SH-SY5Y (cell line): ENCODE data around the gene PCGF5.

ENCODE experiments used
- GATA2 ChIP-seq: IDR thresholded peaks from 2 replicates; pipeline ENCODE4 v1.6.1; 2011; ENCODE audit warnings: mild to moderate bottlenecking, low read depth, low read length
- GATA3 ChIP-seq: IDR thresholded peaks from 2 replicates; pipeline ENCODE4 v1.6.1; 2011; ENCODE audit warnings: low read depth, mild to moderate bottlenecking, low read length, moderate library complexity

- TF ChIP-seq GATA3 = no peak
- TF ChIP-seq GATA2 = no peak
Measured at GRCh38 chr10:91206427-91206826, 14.0 kb upstream of the PCGF5 start.
